ENCODE results near the gene CDR2L.
"Not testable (repeated sequence)": the region's sequence is repeated elsewhere in the genome, so short reads cannot be mapped to it uniquely, and the experiment has no call there.

GRCh38 chr17:75025398-75025734, 37.9 kb downstream of the CDR2L start:
- TF ChIP-seq EZH2phosphoT487 (IDR thresholded peaks at IDR 0.05; ENCODE audit: borderline replicate concordance, low read depth); CTCF (IDR thresholded peaks at IDR 0.05); YY1 (IDR thresholded peaks at IDR 0.05; ENCODE audit: low read depth); EP300 (IDR thresholded peaks at IDR 0.05; ENCODE audit: borderline replicate concordance in 1 of 2, low read depth in 1 of 2, low read length in 1 of 2); POLR2AphosphoS5 (IDR thresholded peaks at IDR 0.05; ENCODE audit: low read depth, low read length): not testable (repeated sequence)
- TF ChIP-seq, protein P1, sequence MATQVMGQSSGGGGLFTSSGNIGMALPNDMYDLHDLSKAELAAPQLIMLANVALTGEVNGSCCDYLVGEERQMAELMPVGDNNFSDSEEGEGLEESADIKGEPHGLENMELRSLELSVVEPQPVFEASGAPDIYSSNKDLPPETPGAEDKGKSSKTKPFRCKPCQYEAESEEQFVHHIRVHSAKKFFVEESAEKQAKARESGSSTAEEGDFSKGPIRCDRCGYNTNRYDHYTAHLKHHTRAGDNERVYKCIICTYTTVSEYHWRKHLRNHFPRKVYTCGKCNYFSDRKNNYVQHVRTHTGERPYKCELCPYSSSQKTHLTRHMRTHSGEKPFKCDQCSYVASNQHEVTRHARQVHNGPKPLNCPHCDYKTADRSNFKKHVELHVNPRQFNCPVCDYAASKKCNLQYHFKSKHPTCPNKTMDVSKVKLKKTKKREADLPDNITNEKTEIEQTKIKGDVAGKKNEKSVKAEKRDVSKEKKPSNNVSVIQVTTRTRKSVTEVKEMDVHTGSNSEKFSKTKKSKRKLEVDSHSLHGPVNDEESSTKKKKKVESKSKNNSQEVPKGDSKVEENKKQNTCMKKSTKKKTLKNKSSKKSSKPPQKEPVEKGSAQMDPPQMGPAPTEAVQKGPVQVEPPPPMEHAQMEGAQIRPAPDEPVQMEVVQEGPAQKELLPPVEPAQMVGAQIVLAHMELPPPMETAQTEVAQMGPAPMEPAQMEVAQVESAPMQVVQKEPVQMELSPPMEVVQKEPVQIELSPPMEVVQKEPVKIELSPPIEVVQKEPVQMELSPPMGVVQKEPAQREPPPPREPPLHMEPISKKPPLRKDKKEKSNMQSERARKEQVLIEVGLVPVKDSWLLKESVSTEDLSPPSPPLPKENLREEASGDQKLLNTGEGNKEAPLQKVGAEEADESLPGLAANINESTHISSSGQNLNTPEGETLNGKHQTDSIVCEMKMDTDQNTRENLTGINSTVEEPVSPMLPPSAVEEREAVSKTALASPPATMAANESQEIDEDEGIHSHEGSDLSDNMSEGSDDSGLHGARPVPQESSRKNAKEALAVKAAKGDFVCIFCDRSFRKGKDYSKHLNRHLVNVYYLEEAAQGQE (IDR thresholded peaks at IDR 0.05; ENCODE audit: low read depth, low read length): not testable (repeated sequence)
- TF ChIP-seq, protein P2, sequence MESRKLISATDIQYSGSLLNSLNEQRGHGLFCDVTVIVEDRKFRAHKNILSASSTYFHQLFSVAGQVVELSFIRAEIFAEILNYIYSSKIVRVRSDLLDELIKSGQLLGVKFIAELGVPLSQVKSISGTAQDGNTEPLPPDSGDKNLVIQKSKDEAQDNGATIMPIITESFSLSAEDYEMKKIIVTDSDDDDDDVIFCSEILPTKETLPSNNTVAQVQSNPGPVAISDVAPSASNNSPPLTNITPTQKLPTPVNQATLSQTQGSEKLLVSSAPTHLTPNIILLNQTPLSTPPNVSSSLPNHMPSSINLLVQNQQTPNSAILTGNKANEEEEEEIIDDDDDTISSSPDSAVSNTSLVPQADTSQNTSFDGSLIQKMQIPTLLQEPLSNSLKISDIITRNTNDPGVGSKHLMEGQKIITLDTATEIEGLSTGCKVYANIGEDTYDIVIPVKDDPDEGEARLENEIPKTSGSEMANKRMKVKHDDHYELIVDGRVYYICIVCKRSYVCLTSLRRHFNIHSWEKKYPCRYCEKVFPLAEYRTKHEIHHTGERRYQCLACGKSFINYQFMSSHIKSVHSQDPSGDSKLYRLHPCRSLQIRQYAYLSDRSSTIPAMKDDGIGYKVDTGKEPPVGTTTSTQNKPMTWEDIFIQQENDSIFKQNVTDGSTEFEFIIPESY (IDR thresholded peaks at IDR 0.05; ENCODE audit: borderline replicate concordance, low read depth): not testable (repeated sequence)
- TF ChIP-seq, protein P3, sequence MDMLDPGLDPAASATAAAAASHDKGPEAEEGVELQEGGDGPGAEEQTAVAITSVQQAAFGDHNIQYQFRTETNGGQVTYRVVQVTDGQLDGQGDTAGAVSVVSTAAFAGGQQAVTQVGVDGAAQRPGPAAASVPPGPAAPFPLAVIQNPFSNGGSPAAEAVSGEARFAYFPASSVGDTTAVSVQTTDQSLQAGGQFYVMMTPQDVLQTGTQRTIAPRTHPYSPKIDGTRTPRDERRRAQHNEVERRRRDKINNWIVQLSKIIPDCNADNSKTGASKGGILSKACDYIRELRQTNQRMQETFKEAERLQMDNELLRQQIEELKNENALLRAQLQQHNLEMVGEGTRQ (IDR thresholded peaks at IDR 0.05; ENCODE audit: borderline replicate concordance, low read depth, low read length): not testable (repeated sequence)
